GM23338 (cell line): ENCODE results near the gene ABHD12. TPM values are rescaled to one million over a fixed set of nuclear protein-coding genes. Genes with fewer than 3 reads are reported as not detected.

Experiments used
- ATAC-seq: fragments of 200-7000 bp; cut with Tn5 transposase; 3 replicates; pipeline ENCODE4 v1.9.1; 2020
- DNase-seq: peaks from one replicate; pipeline ENCODE4 v3.0.0-alpha.2; 2015; ENCODE audit warnings: low spot score
- H2AFZ ChIP-seq: fragments of 200-600 bp; sonication (generic); 2 replicates; pipeline ENCODE4 v1.8.0; 2016; ENCODE audit warnings: antibody characterized with exemption, mild to moderate bottlenecking, moderate library complexity
- H3F3A ChIP-seq: fragments of 200-600 bp; sonication (generic); replicated peaks from 2 replicates; pipeline ENCODE4 v1.8.0; 2017; ENCODE audit warnings: antibody characterized with exemption, mixed run types, low read depth
- H3K27ac ChIP-seq: fragments of 200-600 bp; sonication (generic); 2 replicates; pipeline ENCODE4 v1.6.1; 2016; ENCODE audit warnings: low read depth
- H3K27me3 ChIP-seq: fragments of 200-600 bp; sonication (generic); 2 replicates; pipeline ENCODE4 v1.8.0; 2016; ENCODE audit warnings: mild to moderate bottlenecking, mixed run types, moderate library complexity; ENCODE audit not compliant: insufficient read depth
- H3K36me3 ChIP-seq: fragments of 200-600 bp; sonication (generic); 2 replicates; pipeline ENCODE4 v1.8.0; 2016; ENCODE audit warnings: mild to moderate bottlenecking; ENCODE audit not compliant: insufficient read depth
- H3K4me1 ChIP-seq: fragments of 200-600 bp; sonication (generic); 2 replicates; pipeline ENCODE4 v1.8.0; 2016; ENCODE audit warnings: mild to moderate bottlenecking, moderate library complexity; ENCODE audit not compliant: insufficient read depth
- H3K4me2 ChIP-seq: fragments of 200-600 bp; sonication (generic); 2 replicates; pipeline ENCODE4 v1.7.1; 2017; ENCODE audit warnings: mixed run types
- H3K4me3 ChIP-seq: fragments of 200-600 bp; sonication (generic); 2 replicates; pipeline ENCODE4 v1.6.1; 2016; ENCODE audit warnings: mixed run types
- H3K79me2 ChIP-seq: fragments of 200-600 bp; sonication (generic); replicated peaks from 2 replicates; pipeline ENCODE4 v1.8.0; 2017; ENCODE audit warnings: mild to moderate bottlenecking; ENCODE audit not compliant: insufficient read depth
- H3K9me2 ChIP-seq: fragments of 200-600 bp; sonication (generic); 2 replicates; pipeline ENCODE4 v1.8.0; 2017; ENCODE audit not compliant: insufficient read depth
- H4K20me1 ChIP-seq: fragments of 200-600 bp; sonication (generic); replicated peaks from 2 replicates; pipeline ENCODE4 v1.8.0; 2017; ENCODE audit warnings: mild to moderate bottlenecking; ENCODE audit not compliant: insufficient read depth
- H3K27ac Mint-ChIP-seq: 2 replicates; pipeline ENCODE4 v1.8.0; 2020; ENCODE audit warnings: inconsistent platforms, mild to moderate bottlenecking, moderate library complexity, mixed read lengths
- H3K27me3 Mint-ChIP-seq: 3 replicates; pipeline ENCODE4 v1.8.0; 2022; ENCODE audit warnings: low read depth, mild to moderate bottlenecking, moderate library complexity, mixed read lengths, inconsistent platforms; ENCODE audit not compliant: insufficient read depth, poor library complexity
- H3K36me3 Mint-ChIP-seq: 3 replicates; pipeline ENCODE4 v1.8.0; 2021; ENCODE audit warnings: low read depth, mild to moderate bottlenecking, inconsistent platforms, moderate library complexity, mixed read lengths
- H3K4me1 Mint-ChIP-seq: 3 replicates; pipeline ENCODE4 v1.8.0; 2020; ENCODE audit warnings: mild to moderate bottlenecking, inconsistent platforms, mixed read lengths
- H3K4me3 Mint-ChIP-seq: 3 replicates; pipeline ENCODE4 v1.8.0; 2021; ENCODE audit warnings: moderate library complexity, mild to moderate bottlenecking, inconsistent platforms, mixed read lengths
- H3K9me3 Mint-ChIP-seq: 3 replicates; pipeline ENCODE4 v1.8.0; 2020; ENCODE audit warnings: moderate library complexity, mild to moderate bottlenecking, inconsistent platforms, mixed read lengths
- NANOG ChIP-seq: IDR thresholded peaks from 2 replicates; pipeline ENCODE4 v1.6.1; 2016; ENCODE audit warnings: antibody characterized with exemption, borderline replicate concordance
- POLR2AphosphoS5 ChIP-seq: IDR thresholded peaks from 2 replicates; pipeline ENCODE4 v1.6.1; 2016; ENCODE audit warnings: antibody characterized with exemption, low read depth
- polyA plus RNA-seq: library from polyadenylated mRNA; unstranded; fragments of >200 nt; fragmentation: Nextera tagmentation; extraction: Ambion mirVana; gene quantifications from 2 replicates; pipeline ENCODE4 v1.2.1, GENCODE V29; 2016
- total RNA-seq: library from RNA; depleted of rRNA; stranded (reverse); fragments of >200 nt; shearing (Covaris generic); gene quantifications from 2 replicates; pipeline ENCODE4 v1.2.3, GENCODE V29; 2014
- TF ChIP-seq, protein P1 (sequence below), 2 experiments: fragments of 200-600 bp in 1 of 2; sonication (generic) in 1 of 2; conservative IDR thresholded peaks; 2 replicates each; pipeline versions ENCODE4 v1.5.1 to v1.6.1; 2016 to 2017; ENCODE audit warnings: antibody characterized with exemption in 2 of 2, low read depth in 2 of 2, mild to moderate bottlenecking in 2 of 2, moderate library complexity in 1 of 2
- TF ChIP-seq, protein P2 (sequence below): IDR thresholded peaks from one replicate; pipeline ENCODE4 v1.6.1; 2018; ENCODE audit warnings: antibody characterized with exemption; ENCODE audit not compliant: unreplicated experiment

ABHD12 gene
- total and polyA plus RNA-seq, 2 experiments from 2014 or later: 40.2 to 57.8 TPM

DNA sequence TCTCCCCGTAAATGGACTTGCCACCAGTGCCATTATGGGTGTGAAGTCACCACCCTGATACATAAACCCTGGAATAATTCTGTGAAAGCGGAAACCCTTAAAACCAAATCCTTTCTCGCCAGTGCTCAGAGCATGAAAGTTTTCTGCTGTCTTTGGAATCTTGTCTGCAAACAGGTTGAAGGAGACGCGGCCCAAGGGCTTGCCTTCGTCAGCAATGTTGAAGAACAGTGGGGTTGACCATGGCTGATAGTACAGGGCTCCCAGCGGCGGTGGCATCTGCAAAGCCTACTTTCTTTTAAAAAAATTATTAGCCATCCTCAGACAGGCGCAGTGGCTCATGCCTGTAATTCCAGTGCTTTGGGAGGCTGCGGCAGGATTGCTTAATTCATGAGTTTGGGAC, 22.1 kb downstream of the ABHD12 start:
- Histone ChIP-seq H3K79me2 (peaks cover 98% of the 10 kb centered on the region), H3F3A (0 out of 2 replicates have a peak, but pooled peaks cover 8% of the 10 kb centered on the region), H3K9me2 (peaks cover 11% of the 10 kb centered on the region; the same call in 1 of the 2 replicates), H3K4me3 (no peak overlapping the region), H3K4me1 (peaks cover 23% of the 10 kb centered on the region), H3K36me3 (no peaks in the 10 kb centered on the region), H3K27ac (peak overlapping the region; percentile 60; the same call in 1 of the 2 replicates), H3K4me2 (no peak overlapping the region), H3K27me3 (no peaks in the 10 kb centered on the region), H4K20me1 (peaks cover 22% of the 10 kb centered on the region), H2AFZ (no peak overlapping the region)
- Mint-ChIP-seq H3K27me3 (peaks cover 8% of the 10 kb centered on the region), H3K4me1 (peaks cover 16% of the 10 kb centered on the region), H3K9me3 (peaks cover 9% of the 10 kb centered on the region; the same call in 2 of the 3 replicates), H3K27ac (no peak overlapping the region), H3K36me3 (peaks cover 37% of the 10 kb centered on the region), H3K4me3 (no peak overlapping the region)
- ATAC-seq (no peak), DNase-seq (no peak)
- no peak for TF ChIP-seq POLR2AphosphoS5
- TF ChIP-seq, protein P1, sequence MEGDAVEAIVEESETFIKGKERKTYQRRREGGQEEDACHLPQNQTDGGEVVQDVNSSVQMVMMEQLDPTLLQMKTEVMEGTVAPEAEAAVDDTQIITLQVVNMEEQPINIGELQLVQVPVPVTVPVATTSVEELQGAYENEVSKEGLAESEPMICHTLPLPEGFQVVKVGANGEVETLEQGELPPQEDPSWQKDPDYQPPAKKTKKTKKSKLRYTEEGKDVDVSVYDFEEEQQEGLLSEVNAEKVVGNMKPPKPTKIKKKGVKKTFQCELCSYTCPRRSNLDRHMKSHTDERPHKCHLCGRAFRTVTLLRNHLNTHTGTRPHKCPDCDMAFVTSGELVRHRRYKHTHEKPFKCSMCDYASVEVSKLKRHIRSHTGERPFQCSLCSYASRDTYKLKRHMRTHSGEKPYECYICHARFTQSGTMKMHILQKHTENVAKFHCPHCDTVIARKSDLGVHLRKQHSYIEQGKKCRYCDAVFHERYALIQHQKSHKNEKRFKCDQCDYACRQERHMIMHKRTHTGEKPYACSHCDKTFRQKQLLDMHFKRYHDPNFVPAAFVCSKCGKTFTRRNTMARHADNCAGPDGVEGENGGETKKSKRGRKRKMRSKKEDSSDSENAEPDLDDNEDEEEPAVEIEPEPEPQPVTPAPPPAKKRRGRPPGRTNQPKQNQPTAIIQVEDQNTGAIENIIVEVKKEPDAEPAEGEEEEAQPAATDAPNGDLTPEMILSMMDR (conservative IDR thresholded peaks at IDR 0.05; ENCODE audit: low read depth in 2 of 2): no peak

DNA sequence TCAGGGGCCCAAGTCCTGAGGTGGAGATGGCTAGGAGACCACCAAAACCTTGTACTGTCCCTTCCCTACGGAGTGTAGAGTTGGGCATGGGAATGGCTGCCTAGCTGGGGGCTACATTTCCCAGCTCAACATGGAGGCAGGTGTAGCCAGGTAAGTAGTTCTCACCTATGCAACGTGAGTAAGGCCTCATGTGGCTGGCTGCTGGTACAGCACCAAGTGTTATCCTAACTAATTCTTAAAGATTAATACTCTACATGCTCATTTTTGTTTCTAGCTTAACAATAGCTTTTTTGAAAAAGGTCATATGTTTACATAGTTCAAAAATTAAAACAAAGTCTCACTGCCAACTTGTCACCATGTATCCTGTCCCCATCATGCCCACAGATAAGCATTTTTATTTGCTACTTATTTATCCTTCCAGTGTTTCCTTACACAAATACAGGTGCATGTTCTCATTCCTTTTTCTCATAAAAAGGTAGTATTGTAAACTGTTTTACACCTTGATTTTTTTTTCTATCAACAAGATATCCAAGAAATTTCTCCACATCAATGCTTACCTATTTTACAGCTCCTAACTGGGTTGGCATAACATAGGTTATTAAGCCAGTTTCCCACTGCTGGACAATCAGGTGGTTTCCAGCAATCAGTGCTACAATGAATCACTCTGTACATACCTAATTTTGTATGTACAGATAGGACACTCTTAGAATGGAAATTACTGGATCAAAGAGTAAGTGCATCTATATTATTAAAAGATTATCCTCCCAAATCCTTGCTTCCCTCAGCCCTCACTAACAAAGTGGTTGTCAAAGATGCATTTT, 25.5 kb downstream of the ABHD12 start:
- Histone ChIP-seq H3K27me3 (no peaks in the 10 kb centered on the region), H3K36me3 (no peaks in the 10 kb centered on the region), H3K9me2 (peaks cover 11% of the 10 kb centered on the region; the same call in 1 of the 2 replicates), H3K79me2 (peaks cover 99% of the 10 kb centered on the region), H4K20me1 (peaks cover 12% of the 10 kb centered on the region; the same call in 1 of the 2 replicates), H3K27ac (peak overlapping the region; percentile 59; the same call in 1 of the 2 replicates), H3K4me2 (peak overlapping the region; percentile 45; the same call in 1 of the 2 replicates), H3K4me1 (peaks cover 34% of the 10 kb centered on the region), H3K4me3 (no peak overlapping the region), H2AFZ (no peak overlapping the region), H3F3A (0 out of 2 replicates have a peak, but pooled peaks cover 5% of the 10 kb centered on the region)
- Mint-ChIP-seq H3K9me3 (peaks cover 9% of the 10 kb centered on the region; the same call in 2 of the 3 replicates), H3K27ac (no peak overlapping the region), H3K27me3 (peaks cover 6% of the 10 kb centered on the region), H3K4me3 (no peak overlapping the region), H3K4me1 (peaks cover 25% of the 10 kb centered on the region), H3K36me3 (peaks cover 27% of the 10 kb centered on the region)
- no peak for DNase-seq
- ATAC-seq: peak; percentile 71
- TF ChIP-seq, protein P2, sequence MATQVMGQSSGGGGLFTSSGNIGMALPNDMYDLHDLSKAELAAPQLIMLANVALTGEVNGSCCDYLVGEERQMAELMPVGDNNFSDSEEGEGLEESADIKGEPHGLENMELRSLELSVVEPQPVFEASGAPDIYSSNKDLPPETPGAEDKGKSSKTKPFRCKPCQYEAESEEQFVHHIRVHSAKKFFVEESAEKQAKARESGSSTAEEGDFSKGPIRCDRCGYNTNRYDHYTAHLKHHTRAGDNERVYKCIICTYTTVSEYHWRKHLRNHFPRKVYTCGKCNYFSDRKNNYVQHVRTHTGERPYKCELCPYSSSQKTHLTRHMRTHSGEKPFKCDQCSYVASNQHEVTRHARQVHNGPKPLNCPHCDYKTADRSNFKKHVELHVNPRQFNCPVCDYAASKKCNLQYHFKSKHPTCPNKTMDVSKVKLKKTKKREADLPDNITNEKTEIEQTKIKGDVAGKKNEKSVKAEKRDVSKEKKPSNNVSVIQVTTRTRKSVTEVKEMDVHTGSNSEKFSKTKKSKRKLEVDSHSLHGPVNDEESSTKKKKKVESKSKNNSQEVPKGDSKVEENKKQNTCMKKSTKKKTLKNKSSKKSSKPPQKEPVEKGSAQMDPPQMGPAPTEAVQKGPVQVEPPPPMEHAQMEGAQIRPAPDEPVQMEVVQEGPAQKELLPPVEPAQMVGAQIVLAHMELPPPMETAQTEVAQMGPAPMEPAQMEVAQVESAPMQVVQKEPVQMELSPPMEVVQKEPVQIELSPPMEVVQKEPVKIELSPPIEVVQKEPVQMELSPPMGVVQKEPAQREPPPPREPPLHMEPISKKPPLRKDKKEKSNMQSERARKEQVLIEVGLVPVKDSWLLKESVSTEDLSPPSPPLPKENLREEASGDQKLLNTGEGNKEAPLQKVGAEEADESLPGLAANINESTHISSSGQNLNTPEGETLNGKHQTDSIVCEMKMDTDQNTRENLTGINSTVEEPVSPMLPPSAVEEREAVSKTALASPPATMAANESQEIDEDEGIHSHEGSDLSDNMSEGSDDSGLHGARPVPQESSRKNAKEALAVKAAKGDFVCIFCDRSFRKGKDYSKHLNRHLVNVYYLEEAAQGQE: no peak
- no peak for TF ChIP-seq NANOG
- TF ChIP-seq, protein P1 (conservative IDR thresholded peaks at IDR 0.05; ENCODE audit: low read depth in 2 of 2): no peak
